ENCODE results near the gene ABHD16A.

Gene ABHD16A

GRCh38 chr6:31690231-31691077 lies 12.7 kb downstream of the ABHD16A start:
- FAIRE-seq (no peak), DNase-seq (ENCODE audit: low spot score) (no peak)

- FAIRE-seq, result no peak
- DNase-seq (ENCODE audit: low spot score), result no peak
Measured at GRCh38 chr6:31689249-31690110, 13.6 kb downstream of the ABHD16A start.

DNA sequence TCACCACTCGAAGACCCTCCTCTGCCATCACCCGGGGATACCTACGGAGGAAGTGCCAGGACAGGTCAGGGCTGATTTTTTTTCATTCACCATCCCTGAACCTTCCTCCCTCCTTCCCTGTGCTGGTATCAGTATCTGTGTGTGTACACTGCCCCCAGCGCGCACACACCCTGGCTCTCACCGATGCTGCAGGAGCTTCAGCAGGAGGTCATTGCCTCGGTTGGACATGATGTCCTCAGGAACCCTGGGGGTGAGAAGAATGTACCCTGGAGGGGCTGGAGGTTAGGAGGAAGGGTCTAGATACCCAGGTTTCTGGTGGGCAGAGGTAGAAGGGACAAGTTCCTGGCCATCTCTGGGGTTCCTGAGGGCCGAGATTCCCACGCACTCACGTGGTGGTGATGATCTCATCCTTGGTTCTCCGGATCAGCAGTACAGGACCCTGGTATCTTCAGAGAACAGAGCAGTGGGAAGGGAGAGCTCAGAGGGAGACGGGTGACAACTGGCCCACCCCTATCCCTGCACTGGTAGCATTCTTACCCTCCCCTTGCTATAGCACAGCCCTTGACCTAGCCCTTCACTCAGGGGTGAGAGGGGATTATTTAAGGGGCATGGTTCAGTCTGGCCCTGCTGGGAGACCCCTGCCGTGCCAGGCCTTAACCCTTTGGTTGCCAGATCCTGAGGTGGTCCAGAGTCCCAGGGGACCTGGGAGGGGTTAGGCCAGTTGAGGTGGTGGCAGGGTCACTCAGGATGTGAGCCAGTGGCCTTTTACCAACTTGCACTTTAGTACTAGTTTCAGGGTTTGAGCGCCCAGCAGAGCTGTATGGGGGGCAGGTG lies 15.0 kb downstream of the ABHD16A start:
- no peak for FAIRE-seq
- DNase-seq (ENCODE audit: low spot score), result no peak

DNA sequence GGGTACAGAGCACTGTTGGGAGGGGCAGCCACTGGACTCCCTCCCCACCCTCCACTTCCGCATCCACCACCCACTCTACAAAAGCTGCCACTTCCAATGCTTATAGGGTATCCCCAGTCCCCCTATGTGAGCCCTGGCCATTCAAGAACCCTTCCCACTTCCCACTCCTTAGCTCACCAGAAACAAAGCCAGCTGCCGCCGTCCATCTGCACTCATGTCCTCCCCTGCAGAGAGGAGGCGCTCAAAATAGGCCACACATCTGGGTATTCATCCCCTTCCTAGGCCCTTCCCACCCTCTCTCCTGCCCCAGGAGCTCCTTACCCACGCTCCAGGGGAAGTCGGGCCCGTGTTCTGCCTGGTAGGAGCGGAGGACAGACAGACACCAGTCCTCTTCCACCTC lies 15.8 kb downstream of the ABHD16A start:
- no peak for FAIRE-seq
- DNase-seq (ENCODE audit: low spot score), result no peak

GRCh38 chr6:31686483-31686882 lies 16.6 kb downstream of the ABHD16A start:
- no peak for DNase-seq (ENCODE audit: low spot score)
- no peak for FAIRE-seq

GRCh38 chr6:31683591-31683990 lies 19.5 kb downstream of the ABHD16A start:
- no peak for FAIRE-seq

DNA sequence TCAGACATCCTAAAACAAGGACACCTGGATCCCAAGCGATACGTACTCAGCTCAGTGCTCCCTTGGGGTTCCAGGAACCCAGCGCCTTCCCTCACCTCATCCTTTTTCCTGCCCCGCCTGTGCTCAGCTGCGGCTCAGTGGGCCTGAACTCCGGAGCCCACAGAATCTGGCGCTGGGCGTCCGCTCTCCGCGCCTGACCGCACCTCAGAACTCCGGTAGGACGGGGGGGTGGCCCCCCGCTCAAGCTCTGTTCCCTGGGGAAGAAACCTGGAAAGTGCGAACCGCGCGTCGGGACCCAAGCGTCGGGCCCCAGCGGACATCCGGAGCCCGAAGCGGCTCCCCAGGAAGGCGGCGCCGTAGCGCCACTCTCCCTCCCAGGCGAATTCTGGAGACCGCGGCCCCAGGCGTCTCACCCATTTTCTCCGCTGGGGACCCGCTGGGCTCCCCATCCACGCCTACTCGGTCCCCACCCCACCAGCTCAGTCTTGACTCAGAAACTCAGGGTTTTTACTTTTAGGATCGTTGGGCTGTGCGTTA lies 21.9 kb downstream of the ABHD16A start:
- FAIRE-seq (no peak), DNase-seq (ENCODE audit: low spot score) (no peak)

More at GRCh38 chr6:31683591-31683990, 19.5 kb downstream of the ABHD16A start:
- no peak for DNase-seq (ENCODE audit: low spot score)

DNA sequence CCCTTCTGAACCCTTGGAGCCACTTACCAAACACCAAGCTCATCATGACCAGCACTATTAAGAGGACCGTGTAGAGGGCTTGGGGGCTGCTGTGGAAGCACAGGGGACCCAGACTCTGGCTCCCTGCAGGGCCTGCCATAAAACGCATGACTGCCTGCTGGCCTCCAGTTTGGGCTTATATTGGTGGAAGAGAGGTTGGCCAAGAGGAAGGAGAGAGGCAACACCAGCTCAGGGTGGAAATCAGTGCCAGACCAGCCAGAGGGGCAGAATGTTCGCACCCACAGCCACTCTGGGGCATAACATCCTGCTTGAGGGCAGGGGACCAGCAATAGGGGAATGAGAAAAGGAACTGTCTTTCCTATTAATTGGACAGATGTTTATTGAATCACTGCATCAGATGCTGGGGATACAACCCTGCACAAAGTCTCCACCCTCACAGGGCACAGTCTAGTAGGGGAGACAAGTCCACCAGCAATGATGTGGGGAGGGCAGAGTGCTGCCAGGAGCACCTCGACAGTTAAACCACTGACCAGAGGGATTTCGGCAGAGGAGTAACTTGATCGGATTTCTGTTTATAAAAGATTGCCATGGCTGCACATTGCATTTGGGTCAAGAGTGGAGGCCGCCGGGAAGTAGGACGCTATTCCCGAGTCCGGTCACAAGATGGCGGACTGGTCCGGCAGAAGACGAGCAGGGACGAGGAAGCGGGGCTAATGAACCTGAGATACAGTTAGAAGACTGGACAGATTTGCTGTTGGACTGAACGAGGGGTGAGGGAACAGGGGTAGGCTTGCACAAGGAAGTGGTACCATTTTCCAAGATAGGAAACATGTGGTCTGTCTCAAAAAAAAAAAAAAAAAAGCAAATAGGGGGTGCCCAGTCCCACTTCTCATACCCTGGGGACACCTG lies 22.6 kb downstream of the ABHD16A start, which contains the start of gene LY6G5C:
Gene LY6G5C, minus strand, starts transcription at position 842 of the 909 bp plus-strand sequence. Its CDS starts 694 bp downstream, at position 148.
- FAIRE-seq, result no peak
- peak; percentile 67 for DNase-seq (ENCODE audit: low spot score)

- no peak for DNase-seq (ENCODE audit: low spot score)
- no peak for FAIRE-seq
Measured at GRCh38 chr6:31677955-31678354, 25.2 kb downstream of the ABHD16A start.

DNA sequence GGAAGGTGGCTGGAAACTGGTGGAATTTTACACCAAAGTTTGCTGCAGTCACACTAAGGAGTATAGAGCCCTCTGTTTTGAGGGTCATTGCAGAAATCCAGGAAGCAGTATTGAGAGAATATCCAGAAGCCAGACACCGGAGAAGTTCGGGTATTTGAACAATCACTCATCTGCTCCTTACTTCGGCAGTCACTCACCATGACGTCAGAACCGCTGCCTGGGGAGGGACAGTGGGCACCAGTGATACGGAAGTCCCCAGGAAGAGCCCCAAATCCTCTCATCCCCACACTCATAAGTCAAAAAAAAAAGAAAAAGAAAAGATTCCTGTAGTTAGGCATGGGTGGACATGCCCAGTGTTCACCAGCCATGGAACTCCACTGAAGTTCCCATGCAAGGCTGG lies 26.2 kb downstream of the ABHD16A start:
- no peak for DNase-seq (ENCODE audit: low spot score)
- no peak for FAIRE-seq

DNA sequence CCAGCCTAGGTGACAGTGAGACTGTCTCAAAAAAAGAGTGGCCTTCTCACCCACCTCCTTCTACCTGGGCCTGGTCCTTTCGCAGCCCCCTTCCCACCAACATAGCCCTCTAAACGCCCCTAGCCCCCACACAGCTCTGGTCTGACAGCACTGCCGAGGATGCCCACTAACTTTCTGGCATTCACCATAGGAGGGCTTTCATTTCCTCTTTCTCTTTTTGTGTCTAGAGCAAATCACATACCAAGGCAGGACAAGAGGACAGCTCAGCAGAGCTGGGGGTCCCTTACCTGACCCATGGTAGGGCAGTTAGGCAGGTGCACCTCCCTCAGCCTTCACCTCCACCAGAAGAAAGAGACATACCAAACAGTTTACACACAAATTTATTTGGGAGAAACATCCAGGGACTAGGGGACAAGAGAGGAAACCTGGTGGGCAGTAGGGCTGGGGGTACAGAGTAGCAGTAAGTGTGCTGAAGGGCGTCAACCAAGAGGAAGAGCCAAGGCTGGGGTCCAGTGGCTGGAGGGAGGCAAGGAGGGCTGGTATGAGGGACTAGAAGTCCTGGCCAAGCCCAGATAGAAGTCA lies 26.7 kb downstream of the ABHD16A start:
- FAIRE-seq (no peak), DNase-seq (ENCODE audit: low spot score) (no peak)

GRCh38 chr6:31669676-31670075 lies 33.4 kb downstream of the ABHD16A start, which contains the start of gene LY6G5B:
Gene LY6G5B, plus strand, starts transcription at chr6:31669976. Its CDS starts 975 bp downstream, at chr6:31670951.
- FAIRE-seq, result no peak
- DNase-seq (ENCODE audit: low spot score), result no peak

GRCh38 chr6:31666337-31666965 lies 36.7 kb downstream of the ABHD16A start:
- no peak for DNase-seq (ENCODE audit: low spot score)

DNA sequence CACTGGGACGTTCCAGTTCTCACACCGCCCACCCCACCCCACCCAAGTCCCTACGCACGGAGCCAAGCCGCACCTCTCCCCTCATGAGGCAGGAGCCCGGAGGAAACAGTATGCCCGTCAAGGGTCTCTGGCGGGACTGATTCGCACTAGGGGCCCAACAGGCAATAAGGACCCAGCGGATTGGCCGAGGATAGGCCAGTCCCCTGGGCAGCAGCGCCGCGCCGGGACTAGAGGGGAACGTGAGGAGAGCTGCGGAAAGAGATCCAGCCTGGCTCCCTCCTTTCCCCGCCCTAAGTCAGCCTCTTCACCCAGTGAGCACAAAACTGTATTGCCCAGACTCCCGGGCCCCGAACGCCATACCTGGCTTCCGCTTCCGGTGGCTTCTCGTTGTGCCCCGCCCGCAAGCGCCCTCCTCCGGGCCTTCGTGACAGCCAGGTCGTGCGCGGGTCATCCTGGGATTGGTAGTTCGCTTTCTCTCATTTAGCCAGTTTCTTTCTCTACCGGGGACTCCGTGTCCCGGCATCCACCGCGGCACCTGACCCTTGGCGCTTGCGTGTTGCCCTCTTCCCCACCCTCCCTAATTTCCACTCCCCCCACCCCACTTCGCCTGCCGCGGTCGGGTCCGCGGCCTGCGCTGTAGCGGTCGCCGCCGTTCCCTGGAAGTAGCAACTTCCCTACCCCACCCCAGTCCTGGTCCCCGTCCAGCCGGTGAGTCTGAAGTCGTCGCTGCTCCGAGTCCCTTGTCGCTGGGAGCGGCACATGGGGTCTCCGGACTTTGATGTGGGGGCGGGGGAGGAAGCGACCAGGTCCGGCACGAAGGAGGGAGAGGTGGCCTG lies 37.4 kb downstream of the ABHD16A start, which contains the start of gene CSNK2B:
Gene CSNK2B, plus strand, starts transcription at position 580 of the 836 bp plus-strand sequence. CDS start 752 bp downstream, outside the sequence.
- DNase-seq (ENCODE audit: low spot score) (peak; percentile 90), FAIRE-seq (peak; percentile 52)

More at GRCh38 chr6:31666337-31666965, 36.7 kb downstream of the ABHD16A start:
- FAIRE-seq, result no peak

GRCh38 chr6:31664790-31665500 lies 38.2 kb downstream of the ABHD16A start, which contains the start of gene GPANK1:
Gene GPANK1, minus strand, starts transcription at chr6:31664997. Its CDS starts 519 bp downstream, at chr6:31664478.
- no peak for FAIRE-seq

GRCh38 chr6:31663961-31664789 lies 38.9 kb downstream of the ABHD16A start:
- no peak for FAIRE-seq
- peak; percentile 65 for DNase-seq (ENCODE audit: low spot score)

More at GRCh38 chr6:31664790-31665500, 38.2 kb downstream of the ABHD16A start, which contains the start of gene GPANK1:
- peak; percentile 45 for DNase-seq (ENCODE audit: low spot score)

All from RCC 7860 (cell line).